Thyroid gland (tissue), 4 donors: Measurements from ENCODE around the gene CFAP206.

Source experiments
- POLR2A ChIP-seq, 2 donors: fragments of 450-650 bp; IDR thresholded peaks; one replicate each; pipeline ENCODE4 v1.6.1; 2017; ENCODE audit warnings: antibody characterized with exemption in 2 of 2, mild to moderate bottlenecking in 2 of 2, moderate library complexity in 1 of 2
- TF ChIP-seq, protein P1 (sequence below), 6 experiments: fragments of 200-600 bp in 3 of 6; fragments of 450-650 bp in 3 of 6; sonication (generic) in 3 of 6; IDR thresholded peaks; one replicate each; pipeline ENCODE4 v1.5.1; 2016 to 2019; ENCODE audit warnings: antibody characterized with exemption in 6 of 6, mild to moderate bottlenecking in 2 of 6, inconsistent platforms in 1 of 6, moderate library complexity in 1 of 6

GRCh38 chr6:87384449-87384848, 23.3 kb upstream of the CFAP206 start:
- TF ChIP-seq, protein P1, sequence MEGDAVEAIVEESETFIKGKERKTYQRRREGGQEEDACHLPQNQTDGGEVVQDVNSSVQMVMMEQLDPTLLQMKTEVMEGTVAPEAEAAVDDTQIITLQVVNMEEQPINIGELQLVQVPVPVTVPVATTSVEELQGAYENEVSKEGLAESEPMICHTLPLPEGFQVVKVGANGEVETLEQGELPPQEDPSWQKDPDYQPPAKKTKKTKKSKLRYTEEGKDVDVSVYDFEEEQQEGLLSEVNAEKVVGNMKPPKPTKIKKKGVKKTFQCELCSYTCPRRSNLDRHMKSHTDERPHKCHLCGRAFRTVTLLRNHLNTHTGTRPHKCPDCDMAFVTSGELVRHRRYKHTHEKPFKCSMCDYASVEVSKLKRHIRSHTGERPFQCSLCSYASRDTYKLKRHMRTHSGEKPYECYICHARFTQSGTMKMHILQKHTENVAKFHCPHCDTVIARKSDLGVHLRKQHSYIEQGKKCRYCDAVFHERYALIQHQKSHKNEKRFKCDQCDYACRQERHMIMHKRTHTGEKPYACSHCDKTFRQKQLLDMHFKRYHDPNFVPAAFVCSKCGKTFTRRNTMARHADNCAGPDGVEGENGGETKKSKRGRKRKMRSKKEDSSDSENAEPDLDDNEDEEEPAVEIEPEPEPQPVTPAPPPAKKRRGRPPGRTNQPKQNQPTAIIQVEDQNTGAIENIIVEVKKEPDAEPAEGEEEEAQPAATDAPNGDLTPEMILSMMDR (IDR thresholded peaks at IDR 0.05) = no peak
- TF ChIP-seq POLR2A (IDR thresholded peaks at IDR 0.05) = no peak
